GM10266 (cell line): Measurements from ENCODE around the gene CCDC40.
A peak's percentile ranks its signal among the peaks of the same experiment; 100 is the strongest.

Source experiments
- DNase-seq: peaks from one replicate; pipeline ENCODE4 v3.0.0; 2012; ENCODE audit errors: extremely low spot score
- TF ChIP-seq, protein P1 (sequence below): IDR thresholded peaks from 2 replicates; pipeline ENCODE4 v1.5.1; 2012; ENCODE audit warnings: mild to moderate bottlenecking, low read depth; ENCODE audit not compliant: control insufficient read depth, insufficient read depth; ENCODE audit errors: missing control alignments

Gene CCDC40

DNA sequence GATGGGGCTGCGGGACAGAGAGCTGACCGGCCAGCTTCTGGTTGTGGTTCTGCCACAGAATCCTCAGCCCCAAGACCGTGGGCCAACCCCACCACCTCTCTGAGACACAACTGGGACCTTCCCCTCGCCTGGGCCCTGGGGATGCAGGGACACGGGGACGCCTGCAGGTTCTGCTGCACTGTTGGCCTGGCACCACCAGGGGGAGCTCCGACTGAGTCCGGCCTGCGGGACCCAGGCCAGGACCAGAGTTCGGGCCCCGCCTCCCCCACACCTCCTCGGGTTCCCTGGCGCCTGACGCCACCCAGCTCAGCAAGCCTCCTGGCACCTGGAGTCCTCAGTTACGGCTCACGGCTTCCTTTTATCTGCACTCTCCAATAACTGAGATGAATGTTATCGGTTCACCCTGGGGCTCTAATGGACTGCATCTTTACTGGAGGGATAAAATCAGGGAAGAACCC lies 28.0 kb upstream of the CCDC40 start:
- TF ChIP-seq, protein P1, sequence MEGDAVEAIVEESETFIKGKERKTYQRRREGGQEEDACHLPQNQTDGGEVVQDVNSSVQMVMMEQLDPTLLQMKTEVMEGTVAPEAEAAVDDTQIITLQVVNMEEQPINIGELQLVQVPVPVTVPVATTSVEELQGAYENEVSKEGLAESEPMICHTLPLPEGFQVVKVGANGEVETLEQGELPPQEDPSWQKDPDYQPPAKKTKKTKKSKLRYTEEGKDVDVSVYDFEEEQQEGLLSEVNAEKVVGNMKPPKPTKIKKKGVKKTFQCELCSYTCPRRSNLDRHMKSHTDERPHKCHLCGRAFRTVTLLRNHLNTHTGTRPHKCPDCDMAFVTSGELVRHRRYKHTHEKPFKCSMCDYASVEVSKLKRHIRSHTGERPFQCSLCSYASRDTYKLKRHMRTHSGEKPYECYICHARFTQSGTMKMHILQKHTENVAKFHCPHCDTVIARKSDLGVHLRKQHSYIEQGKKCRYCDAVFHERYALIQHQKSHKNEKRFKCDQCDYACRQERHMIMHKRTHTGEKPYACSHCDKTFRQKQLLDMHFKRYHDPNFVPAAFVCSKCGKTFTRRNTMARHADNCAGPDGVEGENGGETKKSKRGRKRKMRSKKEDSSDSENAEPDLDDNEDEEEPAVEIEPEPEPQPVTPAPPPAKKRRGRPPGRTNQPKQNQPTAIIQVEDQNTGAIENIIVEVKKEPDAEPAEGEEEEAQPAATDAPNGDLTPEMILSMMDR, result peak; percentile 93
- peak; percentile 93 for DNase-seq

DNA sequence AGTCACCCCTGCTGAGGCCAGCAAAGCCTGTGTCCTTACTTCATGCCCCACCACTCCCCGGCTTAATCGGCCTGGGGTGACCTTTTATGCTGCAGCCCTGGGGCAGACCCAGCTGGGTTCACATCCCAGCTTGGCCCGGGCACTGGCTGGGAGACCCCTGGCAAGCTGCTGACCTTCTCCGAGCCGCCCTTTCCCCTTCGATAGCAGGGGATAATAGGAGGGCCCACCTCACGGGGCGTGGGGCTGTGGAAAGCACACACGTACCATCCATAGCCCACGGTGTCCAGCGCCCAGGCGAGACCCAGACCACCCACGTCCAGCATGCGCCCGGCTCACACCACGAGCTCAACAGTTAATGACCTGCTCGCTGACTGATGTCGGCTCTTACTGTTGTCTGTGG lies 27.6 kb upstream of the CCDC40 start:
- no peak for DNase-seq

DNA sequence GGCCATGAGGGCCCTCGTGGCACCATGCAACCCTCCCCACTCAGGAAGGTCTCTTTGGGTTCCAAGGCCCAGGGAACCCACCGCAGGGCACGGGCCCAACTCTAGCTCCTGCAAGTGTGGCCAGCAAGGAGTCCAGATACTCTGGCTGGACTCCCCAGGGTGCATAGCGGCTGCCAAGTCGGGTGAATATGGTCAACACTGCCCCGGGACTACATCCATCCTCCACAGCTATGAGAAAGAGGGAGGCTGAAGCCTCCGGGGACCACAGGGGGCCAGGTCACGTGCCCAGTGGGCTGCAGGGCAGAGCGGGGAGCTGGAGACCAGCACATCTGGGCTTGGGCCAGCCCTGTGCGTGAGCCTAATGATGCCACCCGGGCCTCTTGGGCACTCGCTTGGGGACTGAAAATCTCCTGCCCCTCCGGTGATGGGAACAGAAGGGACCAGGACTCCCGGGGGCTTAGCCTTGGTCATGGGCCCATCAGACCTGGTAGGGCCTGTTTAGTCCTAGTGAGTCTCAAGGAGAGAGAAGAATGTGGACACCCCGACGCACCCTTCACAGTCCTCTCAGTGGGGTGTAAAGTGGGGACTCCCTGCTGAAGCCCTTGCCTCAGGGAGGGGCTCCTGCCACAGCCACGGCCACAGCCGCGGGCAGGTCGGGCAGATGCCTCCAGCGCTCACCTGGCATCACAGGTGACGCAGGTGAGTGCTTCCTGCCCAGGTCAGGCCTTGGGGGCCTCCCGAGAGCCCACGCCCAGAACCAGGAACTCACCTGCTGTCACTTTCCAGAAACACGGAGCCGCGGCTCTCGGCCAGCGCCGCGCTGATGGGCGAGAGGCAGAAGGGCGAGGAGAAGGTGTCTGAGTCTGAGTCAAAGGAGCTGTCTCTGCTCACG lies 26.8 kb upstream of the CCDC40 start:
- no peak for DNase-seq

More for the DNA sequence above, 27.6 kb upstream of the CCDC40 start:
- TF ChIP-seq, protein P1, result no peak

DNA sequence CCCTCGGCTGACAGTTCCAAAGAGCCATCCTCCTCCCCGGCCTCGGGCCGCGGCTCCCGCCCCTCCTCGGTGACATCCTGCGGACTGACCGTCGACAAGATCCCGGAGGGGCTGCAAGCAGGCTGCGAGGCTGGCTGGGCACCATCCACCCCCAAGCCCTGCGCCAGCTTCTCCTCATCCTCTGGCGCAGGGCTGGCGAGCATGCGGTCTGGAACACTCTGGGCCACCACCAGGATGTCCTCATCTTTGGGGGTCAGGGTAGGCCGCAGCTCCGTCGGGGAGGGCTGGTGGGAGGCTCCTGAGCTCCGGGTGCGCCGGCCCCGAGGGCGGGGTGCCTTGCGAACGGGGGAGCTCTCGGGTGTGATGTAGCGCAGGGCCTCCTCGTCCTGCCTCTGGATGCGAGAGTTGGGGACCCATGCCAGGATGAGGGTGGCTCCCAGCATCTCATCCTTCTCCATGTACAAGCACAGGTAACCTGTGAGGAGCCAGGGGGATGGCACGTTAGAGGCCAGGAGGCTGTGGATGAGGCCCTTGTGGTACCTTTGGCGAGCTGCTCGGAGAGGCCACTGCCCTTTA lies 26.1 kb upstream of the CCDC40 start:
- TF ChIP-seq, protein P1, result no peak
- no peak for DNase-seq

More for the DNA sequence above, 26.8 kb upstream of the CCDC40 start:
- TF ChIP-seq, protein P1, result no peak

DNA sequence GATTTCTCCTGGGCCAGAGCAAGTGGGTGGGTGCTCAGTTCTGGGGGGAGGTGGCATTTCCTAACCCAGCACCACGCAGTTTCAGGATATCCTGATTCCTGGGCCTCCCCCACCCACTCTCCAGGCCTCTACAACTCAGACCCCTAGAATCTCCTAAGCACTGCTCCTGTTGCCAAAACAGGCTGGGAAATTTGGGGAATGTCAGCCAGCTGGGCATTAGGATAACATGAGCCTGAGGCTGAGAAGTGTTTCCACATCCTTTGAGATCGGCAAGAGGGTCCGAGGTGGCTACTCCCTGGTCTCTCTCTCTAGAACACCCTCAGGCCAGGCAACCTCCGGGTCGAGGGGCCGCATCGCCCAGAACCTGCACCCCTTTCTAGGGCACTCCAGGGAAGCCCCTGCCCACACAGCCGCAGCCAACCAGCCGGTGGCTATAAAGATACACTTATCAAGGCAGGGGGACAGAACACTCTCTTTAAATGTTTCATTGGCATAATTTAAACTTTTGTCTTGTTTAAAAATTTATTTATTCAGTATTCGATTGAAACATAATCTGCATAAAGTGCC lies 24.4 kb upstream of the CCDC40 start:
- TF ChIP-seq, protein P1, result no peak
- no peak for DNase-seq

DNA sequence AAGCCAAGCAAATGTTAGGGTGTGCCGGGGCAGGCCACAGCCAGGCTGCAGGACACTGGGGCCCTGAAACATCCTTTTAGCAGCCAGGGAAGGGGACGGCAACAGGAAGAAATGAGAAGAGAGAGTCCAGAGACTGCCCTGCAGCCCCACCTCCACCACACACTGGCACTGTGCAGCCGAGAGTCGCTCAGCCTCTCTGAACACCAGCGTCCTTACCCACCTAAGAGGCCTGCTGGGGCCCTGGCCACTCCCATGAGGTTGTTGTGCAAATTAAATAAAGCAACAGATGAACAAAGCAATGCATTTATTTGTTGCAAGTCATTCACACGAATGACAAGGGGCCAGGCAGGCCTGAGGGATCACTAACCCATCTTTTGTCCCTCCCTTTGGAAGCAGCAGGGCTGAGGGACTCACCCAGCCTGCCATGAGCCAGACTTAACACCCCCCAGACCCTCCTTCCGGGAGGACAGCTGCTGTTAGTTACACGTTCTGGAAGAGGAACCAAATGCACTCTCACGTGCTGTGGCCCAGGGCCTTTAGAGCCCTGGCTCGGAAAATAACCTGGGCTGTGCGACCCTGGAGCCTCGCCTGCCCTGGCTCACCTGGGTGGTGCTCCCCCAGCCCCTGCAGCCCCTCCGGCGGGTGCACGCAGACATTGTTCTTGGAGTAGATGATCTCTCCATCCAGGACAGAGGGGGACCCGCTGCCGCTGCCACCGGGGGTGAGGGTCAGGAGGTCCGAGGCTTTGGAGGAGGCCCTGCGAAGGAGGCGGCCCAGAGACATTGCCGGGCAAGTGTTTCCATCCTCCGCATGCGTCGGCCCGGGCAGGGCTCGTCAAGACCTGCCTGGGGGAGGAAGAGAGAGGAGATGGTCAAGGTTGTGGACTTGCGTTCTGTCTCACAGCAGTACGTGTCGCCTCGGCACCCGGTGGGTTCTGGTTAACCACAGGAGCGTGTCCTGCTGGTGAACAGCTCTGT lies 23.4 kb upstream of the CCDC40 start:
- TF ChIP-seq, protein P1, result no peak
- no peak for DNase-seq
